ENCODE measurements around the gene TK1.

GRCh38 chr17:78206298-78206697 is 19.4 kb upstream of the TK1 start:
- no peak for TF ChIP-seq CTCF (conservative IDR thresholded peaks at IDR 0.05 in 1 of 2, IDR thresholded peaks at IDR 0.05 in 1 of 2; ENCODE audit: extremely low read depth in 1 of 2, insufficient read depth in 1 of 2, low read depth in 1 of 2, low read length in 2 of 2)
- no peak for TF ChIP-seq EZH2 (IDR thresholded peaks at IDR 0.05; ENCODE audit: borderline replicate concordance, low read length)

Data from mammary epithelial cell (primary cell).